ENCODE results near the gene CHRNA1. TPM values are rescaled to one million over a fixed set of nuclear protein-coding genes. Genes with fewer than 3 reads are reported as not detected.

The CHRNA1 gene
- total RNA-seq, 4 donors from 2014 or later: 0.17 TPM; not detected in 3

- DNase-seq (ENCODE audit: low spot score in 2 of 2): no peak
- intact Hi-C loops (cut with DNase I; ENCODE audit: low total_unique reads): no loop called here
- TF ChIP-seq, protein P1, sequence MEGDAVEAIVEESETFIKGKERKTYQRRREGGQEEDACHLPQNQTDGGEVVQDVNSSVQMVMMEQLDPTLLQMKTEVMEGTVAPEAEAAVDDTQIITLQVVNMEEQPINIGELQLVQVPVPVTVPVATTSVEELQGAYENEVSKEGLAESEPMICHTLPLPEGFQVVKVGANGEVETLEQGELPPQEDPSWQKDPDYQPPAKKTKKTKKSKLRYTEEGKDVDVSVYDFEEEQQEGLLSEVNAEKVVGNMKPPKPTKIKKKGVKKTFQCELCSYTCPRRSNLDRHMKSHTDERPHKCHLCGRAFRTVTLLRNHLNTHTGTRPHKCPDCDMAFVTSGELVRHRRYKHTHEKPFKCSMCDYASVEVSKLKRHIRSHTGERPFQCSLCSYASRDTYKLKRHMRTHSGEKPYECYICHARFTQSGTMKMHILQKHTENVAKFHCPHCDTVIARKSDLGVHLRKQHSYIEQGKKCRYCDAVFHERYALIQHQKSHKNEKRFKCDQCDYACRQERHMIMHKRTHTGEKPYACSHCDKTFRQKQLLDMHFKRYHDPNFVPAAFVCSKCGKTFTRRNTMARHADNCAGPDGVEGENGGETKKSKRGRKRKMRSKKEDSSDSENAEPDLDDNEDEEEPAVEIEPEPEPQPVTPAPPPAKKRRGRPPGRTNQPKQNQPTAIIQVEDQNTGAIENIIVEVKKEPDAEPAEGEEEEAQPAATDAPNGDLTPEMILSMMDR (IDR thresholded peaks at IDR 0.05): no peak
- TF ChIP-seq POLR2A (IDR thresholded peaks at IDR 0.05): no peak
- no peak overlapping the region for H3K4me3 ChIP-seq (ENCODE audit: low read depth, poor library complexity, severe bottlenecking)
- WGBS, 2 donors: 70 to 83% methylated on average over 11 of the region's 11 CpGs
Measured at GRCh38 chr2:174781996-174782395, 17.7 kb upstream of the CHRNA1 start.

- WGBS, 2 donors: 90 to 93% methylated on average over 8 to 9 of the region's 9 CpGs
- TF ChIP-seq, protein P1 (IDR thresholded peaks at IDR 0.05): no peak
- TF ChIP-seq POLR2A (IDR thresholded peaks at IDR 0.05): no peak
- no peak overlapping the region for H3K4me3 ChIP-seq (ENCODE audit: low read depth, poor library complexity, severe bottlenecking)
- intact Hi-C loops (cut with DNase I; ENCODE audit: low total_unique reads): no loop called here
- no peak for DNase-seq (ENCODE audit: low spot score in 2 of 2)
Measured at GRCh38 chr2:174781298-174781697, 17.0 kb upstream of the CHRNA1 start.

DNA sequence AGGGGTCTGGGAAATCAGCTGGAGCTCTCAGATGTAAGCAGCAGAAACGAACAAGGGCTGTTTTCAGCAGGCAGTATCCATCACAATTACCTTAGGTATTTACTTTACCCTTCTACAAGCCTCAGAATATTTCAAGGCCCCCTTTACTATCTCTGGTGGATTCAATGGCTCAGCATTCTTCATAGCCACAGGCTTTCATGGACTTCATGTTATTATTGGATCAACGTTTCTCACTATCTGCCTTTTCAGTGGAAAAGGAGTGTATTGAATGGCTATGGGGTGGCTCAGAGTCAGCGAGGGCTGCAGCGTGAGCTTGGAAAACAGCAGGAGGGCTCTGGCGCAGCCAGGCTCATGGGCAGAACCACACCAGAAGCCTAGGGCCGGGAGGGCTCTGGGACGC, 16.6 kb upstream of the CHRNA1 start:
- DNase-seq (ENCODE audit: low spot score in 2 of 2): no peak
- 92 to 94% methylated on average over 7 of the region's 7 CpGs for WGBS, 2 donors
- H3K4me3 ChIP-seq (ENCODE audit: low read depth, poor library complexity, severe bottlenecking): no peak overlapping the region
- TF ChIP-seq, protein P1 (IDR thresholded peaks at IDR 0.05): no peak
- TF ChIP-seq POLR2A (IDR thresholded peaks at IDR 0.05): no peak
- intact Hi-C loops (cut with DNase I; ENCODE audit: low total_unique reads): no loop called here

- no peak for DNase-seq (ENCODE audit: low spot score in 2 of 2)
- TF ChIP-seq, protein P1 (IDR thresholded peaks at IDR 0.05): no peak
- no peak for TF ChIP-seq POLR2A (IDR thresholded peaks at IDR 0.05)
- WGBS, 2 donors: 84 to 90% methylated on average over 5 of the region's 5 CpGs
- intact Hi-C loops (cut with DNase I; ENCODE audit: low total_unique reads): no loop called here
- H3K4me3 ChIP-seq (ENCODE audit: low read depth, poor library complexity, severe bottlenecking): no peak overlapping the region
Measured at GRCh38 chr2:174780191-174780840, 16.0 kb upstream of the CHRNA1 start.

DNA sequence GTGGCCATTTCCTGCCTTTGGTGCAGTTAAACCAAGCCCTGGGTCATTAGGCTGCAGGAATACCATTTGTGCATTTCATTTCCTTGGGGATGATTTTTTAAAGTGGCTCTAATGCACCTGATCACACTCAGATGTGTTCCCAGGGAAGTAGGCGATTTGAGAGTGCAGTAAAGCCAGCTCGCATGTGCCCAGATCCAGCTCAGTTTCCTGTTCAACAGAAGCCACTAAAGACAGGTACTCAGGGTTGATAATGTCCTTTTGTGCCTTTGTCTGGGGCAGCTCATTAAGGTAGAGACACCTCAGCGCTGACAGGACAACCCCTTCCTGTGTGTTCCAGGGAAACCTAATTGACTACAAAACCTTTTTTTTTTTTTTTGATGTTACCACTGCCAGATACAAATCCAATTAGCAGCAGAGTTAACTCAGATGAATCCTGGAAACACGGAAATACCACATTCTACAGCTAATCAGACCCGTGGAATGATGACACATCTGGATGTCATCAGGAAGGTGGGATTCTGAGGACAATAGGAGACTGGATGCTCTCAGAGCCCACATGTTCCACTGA, 15.2 kb upstream of the CHRNA1 start:
- no peak overlapping the region for H3K4me3 ChIP-seq (ENCODE audit: low read depth, poor library complexity, severe bottlenecking)
- DNase-seq (ENCODE audit: low spot score in 2 of 2): no peak
- 72 to 82% methylated on average over 5 of the region's 5 CpGs for WGBS, 2 donors
- intact Hi-C loops (cut with DNase I; ENCODE audit: low total_unique reads): no loop called here
- TF ChIP-seq, protein P1 (IDR thresholded peaks at IDR 0.05): no peak
- no peak for TF ChIP-seq POLR2A (IDR thresholded peaks at IDR 0.05)

Data from lower leg skin (tissue), 4 donors.